ENCODE results near the gene EEPD1. TPM values are rescaled to one million over a fixed set of nuclear protein-coding genes. Genes with fewer than 3 reads are reported as not detected.
A peak's percentile ranks its signal among the peaks of the same experiment; 100 is the strongest.

EEPD1 gene
- total and polyA plus RNA-seq, 11 donors: 3.7 to 12.2 (median 7.7) TPM

GRCh38 chr7:36306722-36307121, 153.7 kb downstream of the EEPD1 start:
- Histone ChIP-seq H3K27me3 (no peaks in the 10 kb centered on the region), H3K27ac (no peak overlapping the region), H3K4me1 (peaks cover 5 to 48% (median 27%) of the 10 kb centered on the region in 12 donors), H3K9me3 (no peaks in the 10 kb centered on the region), H3K36me3 (no peaks in the 10 kb centered on the region), H3K4me3 (no peak overlapping the region)
- TF ChIP-seq CTCF (IDR thresholded peaks at IDR 0.05) (no peak), POLR2A (IDR thresholded peaks at IDR 0.05) (no peak)
- intact Hi-C loops (cut with DNase I): loop anchor here in 2 of 10 donors (10.0 kb wide), 2 partner anchors 602 to 612 kb away; partner anchors contain the start of gene HERPUD2 (in 1 of the 2)
- 92 to 95% (median 93%) methylated on average over 10 of the region's 10 CpGs for WGBS, 4 donors
- no peak for DNase-seq
- no peak for ATAC-seq

- Histone ChIP-seq H3K27ac (peak overlapping the region in 1 of 12 donors; percentile 5), H3K4me3 (no peak overlapping the region), H3K9me3 (no peaks in the 10 kb centered on the region), H3K36me3 (no peaks in the 10 kb centered on the region), H3K4me1 (peaks cover 3 to 35% (median 18%) of the 10 kb centered on the region in 12 donors), H3K27me3 (no peaks in the 10 kb centered on the region)
- ATAC-seq (no peak), DNase-seq (no peak)
- WGBS, 4 donors: 59 to 70% (median 67%) methylated on average over 10 of the region's 10 CpGs
- intact Hi-C loops (cut with DNase I): loop anchor here in 2 of 10 donors (10.0 kb wide), 2 partner anchors 603 to 613 kb away; partner anchors contain the start of gene HERPUD2 (in 1 of the 2)
- TF ChIP-seq POLR2A (IDR thresholded peaks at IDR 0.05) (no peak), CTCF (IDR thresholded peaks at IDR 0.05) (no peak)
Observed at GRCh38 chr7:36308031-36308430, 155.0 kb downstream of the EEPD1 start.

GRCh38 chr7:36309301-36309700, 156.2 kb downstream of the EEPD1 start:
- no peak overlapping the region for H3K4me3 ChIP-seq
- H3K4me1 ChIP-seq: peaks cover 0 to 23% (median 5%) of the 10 kb centered on the region in 12 donors
- no peaks in the 10 kb centered on the region for H3K36me3 ChIP-seq
- DNase-seq: no peak
- no peak for TF ChIP-seq CTCF (IDR thresholded peaks at IDR 0.05)
- TF ChIP-seq POLR2A (IDR thresholded peaks at IDR 0.05): no peak
- H3K27me3 ChIP-seq: no peaks in the 10 kb centered on the region
- 79 to 86% (median 82%) methylated on average over 9 of the region's 9 CpGs for WGBS, 4 donors
- H3K27ac ChIP-seq: no peak overlapping the region
- intact Hi-C loops (cut with DNase I): loop anchor here in 2 of 10 donors (10.0 kb wide), 2 partner anchors 604 to 614 kb away; partner anchors contain the start of gene HERPUD2 (in 1 of the 2)
- no peak for ATAC-seq
- no peaks in the 10 kb centered on the region for H3K9me3 ChIP-seq

GRCh38 chr7:36309716-36310115, 156.7 kb downstream of the EEPD1 start:
- Histone ChIP-seq H3K4me1 (peaks cover 0 to 18% (median under 1%) of the 10 kb centered on the region in 12 donors), H3K9me3 (no peaks in the 10 kb centered on the region), H3K36me3 (no peaks in the 10 kb centered on the region), H3K27ac (no peak overlapping the region), H3K27me3 (no peaks in the 10 kb centered on the region), H3K4me3 (no peak overlapping the region)
- DNase-seq (no peak), ATAC-seq (no peak)
- TF ChIP-seq CTCF (IDR thresholded peaks at IDR 0.05) (no peak), POLR2A (IDR thresholded peaks at IDR 0.05) (no peak)
- 84 to 99% (median 95%) methylated on average over 8 of the region's 8 CpGs for WGBS, 4 donors
- intact Hi-C loops (cut with DNase I): loop anchor here in 3 of 10 donors (10.0 kb wide), 3 partner anchors 395 to 615 kb away; partner anchors contain the start of gene HERPUD2 (in 1 of the 3)
